A673 (cell line): ENCODE results near the gene DPF3. TPM values are rescaled to one million over a fixed set of nuclear protein-coding genes. Genes with fewer than 3 reads are reported as not detected.

ENCODE experiments used
- BruUV-seq: library from RNA; stranded (reverse); fragments of 400-500 nt; replicated peaks from 2 replicates; lab custom pipeline; 2021; lab: Mats Ljungman, UMichigan
- CTCF ChIA-PET: fragments of 300-600 bp; sonication (Branson Sonifier 250); formaldehyde crosslinking; loops from one replicate; lab custom pipeline; 2022; ENCODE audit warnings: antibody characterized with exemption; lab: Charles Lee
- POLR2A ChIA-PET: fragments of 300-600 bp; sonication (Branson Sonifier 250); formaldehyde crosslinking; loops from one replicate; lab custom pipeline; 2022; ENCODE audit warnings: antibody characterized with exemption; ENCODE audit not compliant: low non-redundant PET; lab: Charles Lee
- DNase-seq: peaks from one replicate; pipeline ENCODE4 v3.0.0-alpha.2; 2015; ENCODE audit warnings: low spot score
- H3K27ac ChIP-seq: fragments of 200-600 bp; sonication (generic); 2 replicates; pipeline ENCODE4 v1.5.1; 2016; ENCODE audit warnings: mixed run types, low read depth, mild to moderate bottlenecking, mixed read lengths, antibody characterized with exemption, low read length; ENCODE audit not compliant: poor library complexity, severe bottlenecking
- H3K27me3 ChIP-seq: fragments of 200-600 bp; sonication (generic); replicated peaks from 2 replicates; pipeline ENCODE4 v1.6.1; 2017; ENCODE audit warnings: mixed run types, low read depth, mild to moderate bottlenecking, mixed read lengths, antibody characterized with exemption, low read length; ENCODE audit not compliant: insufficient read depth, poor library complexity
- H3K36me3 ChIP-seq: fragments of 200-600 bp; sonication (generic); 2 replicates; pipeline ENCODE4 v1.6.1; 2016; ENCODE audit warnings: mixed run types, mild to moderate bottlenecking, mixed read lengths, antibody characterized with exemption, low read length; ENCODE audit not compliant: insufficient read depth, poor library complexity, severe bottlenecking
- H3K4me1 ChIP-seq: fragments of 200-600 bp; sonication (generic); 2 replicates; pipeline ENCODE4 v1.6.1; 2017; ENCODE audit warnings: mixed run types, mild to moderate bottlenecking, mixed read lengths, antibody characterized with exemption, low read length; ENCODE audit not compliant: insufficient read depth, poor library complexity, severe bottlenecking
- H3K4me3 ChIP-seq: fragments of 200-600 bp; sonication (generic); 2 replicates; pipeline ENCODE4 v1.5.1; 2016; ENCODE audit warnings: low read depth, mixed run types, mild to moderate bottlenecking, mixed read lengths, low read length; ENCODE audit not compliant: poor library complexity, severe bottlenecking
- H3K9me3 ChIP-seq: fragments of 200-600 bp; sonication (generic); 2 replicates; pipeline ENCODE4 v1.6.1; 2016; ENCODE audit warnings: mixed run types, low read depth, mild to moderate bottlenecking, mixed read lengths, antibody characterized with exemption, low read length; ENCODE audit not compliant: poor library complexity, severe bottlenecking
- CTCF ChIP-seq: fragments of 300-800, 200-600 bp; sonication (generic); conservative IDR thresholded peaks from 2 replicates; pipeline ENCODE4 v1.5.1; 2017; ENCODE audit warnings: low read depth, mild to moderate bottlenecking, antibody characterized with exemption, low read length, moderate library complexity, mixed read lengths
- EZH2 ChIP-seq: fragments of 200-600 bp; sonication (generic); IDR thresholded peaks from 2 replicates; pipeline ENCODE4 v1.6.1; 2017; ENCODE audit warnings: borderline replicate concordance, low read depth, mild to moderate bottlenecking, mixed read lengths, antibody characterized with exemption, low read length; ENCODE audit not compliant: poor library complexity, severe bottlenecking
- intact Hi-C: fragments of 100-400 bp; cut with micrococcal nuclease; formaldehyde crosslinking; loops from one replicate; pipeline ENCODE4 v1.10.0; 2022; ENCODE audit not compliant: unreplicated experiment
- total RNA-seq: library from RNA; stranded (reverse); gene quantifications from 2 replicates; pipeline ENCODE4 v1.2.3, GENCODE V29; 2021

DPF3 gene
- total RNA-seq, 1 experiment from 2014 or later: 15.7 TPM

GRCh38 chr14:72741826-72742117, 152.1 kb downstream of the DPF3 start:
- no peaks in the 10 kb centered on the region for H3K36me3 ChIP-seq
- H3K9me3 ChIP-seq: no peaks in the 10 kb centered on the region
- no peak for DNase-seq
- no peaks in the 10 kb centered on the region for H3K27me3 ChIP-seq
- CTCF ChIA-PET: no interaction called here
- no peak overlapping the region for H3K4me3 ChIP-seq
- no peak overlapping the region for H3K27ac ChIP-seq
- no TSS peak for BruUV-seq
- POLR2A ChIA-PET: no interaction called here
- intact Hi-C loops: no loop called here
- peaks cover 4% of the 10 kb centered on the region for H3K4me1 ChIP-seq
- TF ChIP-seq CTCF: no peak
- TF ChIP-seq EZH2: no peak

- TF ChIP-seq CTCF (no peak), EZH2 (no peak)
- peaks cover 8% of the 10 kb centered on the region for H3K4me1 ChIP-seq
- ChIA-PET CTCF (interaction anchor here (0.6 kb wide), 1 partner anchor 27 kb away, joined by 4 read pairs; no protein-coding TSS in a partner anchor), POLR2A (no interaction called here)
- no peak overlapping the region for H3K4me3 ChIP-seq
- BruUV-seq: no TSS peak
- H3K9me3 ChIP-seq: no peaks in the 10 kb centered on the region
- intact Hi-C loops: no loop called here
- no peak for DNase-seq
- H3K27me3 ChIP-seq: no peaks in the 10 kb centered on the region
- H3K27ac ChIP-seq: no peak overlapping the region
- no peaks in the 10 kb centered on the region for H3K36me3 ChIP-seq
Observed at GRCh38 chr14:72740966-72741825, 152.7 kb downstream of the DPF3 start.

GRCh38 chr14:72740504-72740961, 153.4 kb downstream of the DPF3 start:
- H3K4me3 ChIP-seq: no peak overlapping the region
- DNase-seq: no peak
- intact Hi-C loops: no loop called here
- no peaks in the 10 kb centered on the region for H3K27me3 ChIP-seq
- H3K27ac ChIP-seq: no peak overlapping the region
- ChIA-PET POLR2A (no interaction called here), CTCF (no interaction called here)
- H3K9me3 ChIP-seq: no peaks in the 10 kb centered on the region
- TF ChIP-seq EZH2 (no peak), CTCF (no peak)
- no peaks in the 10 kb centered on the region for H3K36me3 ChIP-seq
- BruUV-seq: no TSS peak
- H3K4me1 ChIP-seq: peaks cover 8% of the 10 kb centered on the region
